Stimulated activated CD8-positive, alpha-beta memory T cell treated with anti-CD3 and anti-CD28 coated beads, Interleukin-12 subunit alpha, Interleukin-12 subunit beta, amount 100 ng/mL, for 24 hours (primary cell): Measurements from ENCODE around the gene SLC9A8.

Source experiments
- DNase-seq: peaks from one replicate; pipeline ENCODE4 v3.0.0-alpha.2; 2020; ENCODE audit errors: extremely low read depth

SLC9A8 gene

DNA sequence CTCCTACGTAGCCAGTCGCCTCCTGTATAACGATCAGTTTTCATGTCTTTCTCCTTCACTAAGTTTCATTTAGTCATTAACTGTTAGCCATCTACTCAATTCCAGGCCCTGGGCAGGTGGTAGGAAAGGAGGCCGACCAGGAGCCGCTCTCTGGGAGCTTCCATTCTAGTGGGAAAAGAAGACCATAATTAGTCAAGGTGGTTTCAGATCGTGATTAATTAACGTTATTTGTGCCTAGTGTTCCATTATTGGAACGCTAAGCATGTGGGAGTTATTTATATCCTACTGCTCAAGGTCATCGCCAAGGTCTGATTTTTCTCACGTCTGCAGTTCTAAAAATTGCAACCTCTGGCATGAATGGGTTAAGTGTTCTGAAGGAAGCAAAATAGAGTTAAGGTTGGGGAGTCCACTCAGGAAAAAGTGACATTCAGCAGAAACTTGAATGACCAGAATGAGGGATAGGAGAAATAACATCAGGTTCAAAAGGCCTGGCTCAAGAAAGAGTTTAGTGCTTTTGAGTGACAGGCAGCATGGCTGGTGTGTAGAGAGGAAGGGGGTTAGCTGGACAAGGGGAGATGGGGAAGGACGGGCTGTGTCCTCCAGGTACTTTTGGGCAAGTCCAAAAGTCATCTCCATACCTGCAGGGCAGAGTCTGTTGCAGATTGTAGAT lies 812 bp downstream of the SLC9A8 start:
- DNase-seq, result no peak

DNA sequence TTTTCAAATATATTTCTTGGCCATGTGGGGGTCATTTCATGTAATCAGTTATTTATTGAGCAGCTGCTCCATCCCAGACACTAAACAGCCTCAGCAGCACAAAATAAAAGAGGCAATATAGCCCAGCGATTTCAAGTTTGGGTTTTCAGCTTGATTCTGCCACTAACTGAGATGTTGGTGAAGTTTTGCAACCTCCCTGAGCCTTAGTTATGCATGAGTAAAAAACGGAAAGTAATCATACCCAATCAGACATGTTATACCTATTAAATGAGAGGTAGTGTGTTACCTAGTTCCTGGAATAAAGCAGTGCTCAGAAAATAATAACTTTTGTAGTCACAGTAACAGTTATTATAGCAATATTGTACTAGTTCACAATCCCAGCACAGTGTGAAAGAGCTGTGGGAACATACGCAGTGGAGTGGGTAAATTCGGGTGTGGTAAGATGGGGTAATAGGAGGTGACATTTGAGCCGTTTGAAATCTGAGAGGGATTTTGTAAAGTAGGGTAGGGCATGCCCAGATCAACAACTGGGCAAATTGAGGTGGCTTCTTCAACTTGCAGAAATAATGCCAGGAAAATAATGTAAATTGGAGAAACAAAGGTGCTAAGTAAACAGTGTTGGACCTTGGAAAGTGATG lies 1.5 kb downstream of the SLC9A8 start:
- DNase-seq, result no peak

DNA sequence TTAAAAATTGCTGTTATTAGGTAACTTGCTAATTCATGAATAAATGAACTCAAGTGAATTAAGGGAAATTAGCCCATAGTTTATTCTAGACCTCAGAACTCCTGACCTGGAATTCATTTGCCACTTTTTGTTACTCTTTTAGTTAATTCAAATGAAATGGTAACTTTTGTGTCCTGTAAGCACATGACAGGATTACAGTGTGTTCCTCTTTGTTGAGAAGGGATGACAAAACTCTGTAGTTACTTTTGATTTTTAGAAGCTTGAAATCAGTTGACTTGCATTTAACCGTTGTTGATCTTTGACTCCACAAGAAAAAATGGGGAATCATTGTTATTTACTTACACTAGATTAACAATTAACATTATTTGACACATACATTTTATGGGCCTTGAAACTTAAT lies 6.2 kb downstream of the SLC9A8 start:
- DNase-seq, result no peak

DNA sequence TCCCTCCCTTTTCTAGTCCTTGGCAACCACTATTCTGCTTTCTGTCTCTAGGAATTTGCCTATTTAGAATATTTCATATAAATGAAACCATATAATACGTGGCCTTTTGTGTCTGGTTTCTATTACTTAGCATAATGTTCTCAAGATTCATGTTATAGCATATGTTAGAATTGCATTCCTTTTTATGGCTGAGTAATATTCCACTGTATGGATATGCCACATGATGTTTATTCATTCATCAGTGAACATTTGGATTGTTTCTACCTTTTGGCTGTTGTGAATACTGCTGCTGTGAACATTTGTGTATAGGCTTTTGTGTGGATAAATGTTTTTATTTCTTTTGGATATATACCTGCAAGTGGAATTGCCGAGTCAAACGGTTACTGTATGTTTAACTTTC lies 7.1 kb downstream of the SLC9A8 start:
- no peak for DNase-seq

DNA sequence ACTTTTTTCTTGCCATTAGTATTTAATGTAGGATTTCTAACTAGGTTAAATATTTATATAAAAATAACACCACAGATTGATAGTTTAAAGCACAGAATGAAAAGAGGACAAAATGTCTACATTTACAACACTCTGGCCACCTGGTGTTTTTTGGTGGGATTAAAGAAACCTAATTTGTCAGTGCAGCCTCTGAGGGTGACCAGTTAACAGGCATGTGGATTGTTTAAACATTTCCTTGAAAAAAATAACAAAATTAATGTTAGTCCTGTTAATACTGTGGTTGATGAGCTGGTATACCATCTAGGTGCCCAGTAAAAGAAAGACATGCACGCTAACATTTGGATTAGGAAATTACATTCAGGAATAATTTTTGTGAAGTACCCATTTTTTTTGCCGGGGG lies 8.8 kb downstream of the SLC9A8 start:
- no peak for DNase-seq

DNA sequence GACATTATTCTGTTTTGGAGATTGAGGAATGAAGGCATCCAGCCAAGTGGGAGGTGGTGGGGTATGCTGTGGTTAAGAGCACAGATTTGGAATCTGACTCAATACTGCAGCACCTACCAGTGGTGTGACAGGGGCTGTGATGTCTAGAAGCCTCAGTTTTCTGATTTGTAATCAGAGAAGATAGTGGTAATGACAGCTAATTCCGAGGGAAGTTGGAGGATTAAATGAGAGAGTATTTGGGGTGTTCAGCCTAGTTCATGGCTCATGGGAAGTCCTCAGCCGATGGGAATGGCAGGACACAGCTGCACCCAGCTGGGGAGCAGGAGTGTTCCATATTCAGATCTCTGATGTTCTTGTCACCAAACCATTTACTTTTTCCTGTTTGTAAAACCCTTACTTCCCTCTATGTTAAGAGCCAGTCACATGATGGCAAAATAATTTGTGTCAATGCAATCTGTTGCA lies 9.3 kb downstream of the SLC9A8 start:
- DNase-seq, result no peak

DNA sequence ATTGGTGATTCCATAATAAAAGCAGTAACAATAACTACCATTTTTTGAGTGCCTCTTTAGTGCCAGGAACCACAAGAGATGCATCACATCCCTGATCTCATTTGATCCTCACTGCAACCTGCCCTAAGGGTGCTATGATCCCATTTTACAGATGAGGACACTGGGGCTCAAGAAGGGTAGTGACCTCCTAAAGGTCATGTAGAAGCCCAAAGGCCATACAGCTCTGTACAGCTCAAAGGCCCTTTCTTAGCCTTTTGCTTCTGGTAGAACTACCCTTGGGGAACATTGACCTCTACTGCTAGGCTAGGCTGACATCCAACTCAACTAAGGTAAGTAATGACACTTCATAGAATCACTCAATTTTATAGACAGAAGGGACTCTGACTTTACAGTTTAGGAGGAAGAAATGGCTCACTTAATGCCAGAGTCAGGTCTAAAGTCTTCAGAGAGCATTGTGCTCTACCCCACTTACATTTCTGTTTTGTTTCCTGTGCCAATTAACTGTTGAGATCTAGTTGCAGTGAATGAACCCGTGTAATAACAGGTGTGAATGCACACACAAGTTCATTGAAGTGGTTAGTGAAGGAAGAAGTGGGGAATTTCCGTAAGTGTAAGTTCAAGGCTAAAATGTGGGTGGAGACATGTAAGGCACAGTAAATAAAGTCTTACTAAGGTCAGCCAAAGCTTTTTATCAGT lies 10.7 kb downstream of the SLC9A8 start:
- no peak for DNase-seq

DNA sequence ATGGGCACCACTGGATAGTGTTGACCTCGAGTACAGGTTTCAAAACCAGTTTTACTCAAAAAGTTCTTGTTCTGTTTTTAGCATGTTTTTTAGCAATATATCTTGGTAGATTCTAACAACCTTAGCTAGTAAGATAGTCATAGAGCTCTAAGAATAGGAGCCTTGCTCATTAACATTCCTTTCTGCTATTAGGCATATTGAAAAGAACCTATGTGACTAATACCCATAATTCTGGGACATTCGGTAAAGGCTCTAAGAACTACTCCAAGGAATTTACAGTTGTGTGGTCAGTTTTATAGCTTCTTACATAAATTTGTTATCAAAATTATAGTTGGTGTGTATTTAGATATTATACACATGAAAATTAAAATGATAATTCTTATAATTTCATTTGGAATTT lies 11.6 kb downstream of the SLC9A8 start:
- no peak for DNase-seq

DNA sequence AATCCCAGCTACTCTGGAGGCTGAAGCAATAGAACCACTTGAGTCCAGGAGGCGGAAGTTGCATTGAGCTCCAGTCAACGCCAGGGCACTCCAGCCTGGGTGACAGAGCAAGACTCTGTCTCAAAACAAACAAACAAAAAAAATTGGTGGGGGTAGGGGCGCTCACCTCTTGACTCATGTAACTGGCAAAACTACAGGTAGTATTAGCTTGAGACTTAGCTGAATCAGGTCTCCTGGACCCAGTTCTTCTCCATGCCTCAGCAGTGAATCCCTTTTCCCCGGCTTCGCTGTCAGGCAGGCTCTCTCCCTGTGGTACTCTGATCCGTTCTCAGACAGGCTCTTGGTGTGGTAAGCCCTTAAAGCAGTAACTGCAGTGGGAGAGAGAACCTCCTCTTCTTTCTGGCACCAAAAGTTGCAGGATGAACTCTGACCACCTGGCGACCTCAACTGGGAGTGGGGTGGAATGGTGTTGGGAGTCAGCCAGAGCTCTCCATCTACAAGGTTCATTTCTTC lies 12.9 kb downstream of the SLC9A8 start:
- no peak for DNase-seq

DNA sequence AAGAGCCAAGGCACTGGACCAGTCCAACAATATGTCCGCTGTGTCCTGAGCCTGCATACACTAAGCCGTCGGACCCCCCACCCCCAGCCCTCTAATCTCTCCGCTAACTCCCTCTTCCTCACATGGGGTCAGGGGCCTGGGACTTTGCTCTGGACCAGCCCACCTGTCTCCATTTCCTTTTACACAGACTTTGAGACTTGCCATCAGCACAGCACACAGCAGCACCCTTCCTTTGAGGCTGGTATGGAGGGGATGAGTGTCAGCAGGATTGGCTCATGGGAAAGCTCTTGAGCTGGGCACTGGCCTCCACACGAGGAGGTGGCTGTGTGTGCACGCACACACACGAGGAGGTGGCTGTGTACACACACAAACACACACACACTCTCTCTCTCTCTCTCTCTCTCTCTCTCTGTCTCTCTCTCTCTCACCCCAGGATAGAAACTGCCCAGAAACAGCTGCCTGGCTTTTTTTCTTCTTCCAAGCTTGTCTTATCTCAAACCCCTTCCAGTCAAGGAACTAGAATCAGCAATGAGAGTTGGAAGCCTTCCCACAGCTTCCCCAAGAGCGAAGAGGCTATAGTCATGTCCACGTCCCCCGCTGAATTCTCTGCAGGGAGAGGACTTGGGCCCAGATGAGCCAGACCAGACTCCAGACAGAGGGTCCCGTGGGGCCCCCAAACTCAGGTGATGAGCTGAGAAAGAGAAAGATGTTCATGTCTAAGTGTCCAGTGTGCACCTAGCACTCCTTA lies 18.6 kb downstream of the SLC9A8 start:
- no peak for DNase-seq

DNA sequence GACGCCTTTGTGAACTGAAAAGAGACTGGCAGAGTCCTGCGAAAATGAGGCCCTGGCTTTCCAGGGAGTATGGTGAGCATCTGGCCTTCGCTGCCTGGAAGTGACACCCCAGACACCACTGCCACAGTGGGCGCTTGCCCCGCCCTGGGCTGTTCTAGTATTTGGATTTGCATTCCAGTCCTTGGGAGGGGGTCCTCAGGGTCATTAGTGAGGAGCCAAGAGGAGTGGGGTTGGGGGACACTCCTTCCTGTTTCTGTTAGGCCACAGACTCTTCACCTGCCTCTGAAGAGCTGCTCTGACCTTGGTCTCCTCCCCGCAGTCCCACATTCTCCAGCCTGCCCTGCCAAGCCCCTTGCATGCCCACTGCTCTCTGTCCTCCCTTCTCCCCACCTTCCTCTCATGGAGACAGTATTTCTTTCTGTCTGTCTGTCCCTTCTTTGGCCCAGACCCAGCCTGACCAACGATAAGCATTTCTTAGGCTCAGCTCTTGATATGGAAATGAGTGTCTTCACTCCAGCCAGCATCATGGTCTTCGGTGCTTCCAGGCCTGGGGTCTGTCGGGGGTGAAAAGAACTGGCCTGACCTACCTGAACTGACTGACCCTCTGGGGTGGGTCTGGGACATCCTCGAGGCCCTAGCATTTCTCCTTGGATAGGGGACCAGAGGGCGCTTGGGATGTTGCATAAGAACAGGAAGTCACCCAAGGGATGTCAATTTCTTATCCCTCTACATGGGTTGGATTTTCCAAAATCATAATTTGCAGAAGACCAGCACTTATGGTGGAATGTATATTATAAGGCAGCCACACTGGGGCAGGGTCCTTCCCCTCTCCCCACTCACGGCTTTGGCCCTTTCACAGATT lies 19.4 kb downstream of the SLC9A8 start:
- no peak for DNase-seq

DNA sequence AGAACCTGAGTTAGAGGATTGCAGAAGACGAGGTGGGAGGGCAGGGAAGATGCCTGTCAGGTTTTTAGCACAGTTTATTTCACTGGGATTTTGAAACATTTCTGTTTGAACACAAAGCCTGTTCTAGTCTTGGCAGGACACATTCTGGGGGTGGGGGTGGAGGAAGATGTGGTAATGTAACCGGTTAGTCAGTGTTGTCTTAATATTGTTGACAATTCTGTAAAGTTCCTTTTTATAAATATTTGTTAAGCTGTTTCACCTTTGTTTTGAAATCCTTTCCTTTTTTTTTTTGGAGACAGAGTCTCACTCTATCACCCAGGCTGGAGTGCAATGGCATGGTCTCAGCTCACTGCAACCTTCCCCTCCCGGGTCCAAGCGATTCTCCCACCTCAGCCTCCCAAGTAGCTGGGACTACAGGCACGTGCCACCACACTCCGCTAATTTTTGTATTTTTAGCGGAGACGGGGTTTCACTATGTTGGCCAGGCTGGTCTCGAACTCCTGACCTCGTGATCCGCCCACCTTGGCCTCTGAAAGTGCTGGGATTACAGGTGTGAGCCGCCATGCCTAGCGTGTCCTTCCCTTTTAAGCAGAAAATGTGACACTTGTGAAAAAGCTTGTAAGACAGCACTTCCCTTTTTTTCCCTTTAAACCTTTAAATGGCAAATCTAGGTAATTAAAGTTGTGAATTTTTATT lies 20.2 kb downstream of the SLC9A8 start:
- no peak for DNase-seq

DNA sequence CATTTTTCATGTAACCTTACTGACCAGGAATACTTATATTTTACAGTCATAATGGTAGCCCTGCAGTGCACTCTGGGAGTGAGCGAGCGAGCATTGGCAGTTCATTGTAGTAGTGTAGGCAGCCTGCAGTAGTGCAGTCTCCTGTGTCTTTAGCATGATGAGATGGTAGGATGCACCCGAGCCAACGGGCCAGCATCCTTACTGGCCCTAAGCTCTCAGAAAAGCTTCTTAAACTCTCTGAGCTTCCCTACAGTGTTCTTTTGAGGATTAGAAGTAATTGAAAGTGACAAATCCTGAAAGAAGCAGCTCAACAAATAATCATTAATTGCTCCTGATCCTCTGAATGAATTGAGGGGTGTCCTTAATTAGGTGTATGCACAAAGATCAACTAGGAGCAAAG lies 20.9 kb downstream of the SLC9A8 start:
- DNase-seq, result no peak

DNA sequence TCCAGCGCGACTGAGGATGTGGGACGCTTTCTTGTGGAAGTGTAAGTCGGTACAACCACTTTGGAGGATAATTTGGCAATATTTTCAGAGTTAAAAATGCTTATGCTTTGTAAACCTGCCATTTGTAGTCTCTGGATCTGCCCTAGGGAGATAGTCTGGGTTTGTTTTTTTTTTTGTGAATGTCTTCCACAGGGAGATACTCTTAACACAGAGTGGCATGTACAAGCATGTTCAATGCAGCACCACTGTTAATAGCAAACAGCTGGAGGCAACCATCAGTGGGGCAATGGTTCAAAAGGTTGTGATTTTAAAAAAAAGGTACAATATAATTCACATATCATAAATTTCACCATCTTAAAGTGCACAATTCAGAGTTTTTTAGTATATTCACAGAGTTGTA lies 22.4 kb downstream of the SLC9A8 start:
- DNase-seq, result no peak

DNA sequence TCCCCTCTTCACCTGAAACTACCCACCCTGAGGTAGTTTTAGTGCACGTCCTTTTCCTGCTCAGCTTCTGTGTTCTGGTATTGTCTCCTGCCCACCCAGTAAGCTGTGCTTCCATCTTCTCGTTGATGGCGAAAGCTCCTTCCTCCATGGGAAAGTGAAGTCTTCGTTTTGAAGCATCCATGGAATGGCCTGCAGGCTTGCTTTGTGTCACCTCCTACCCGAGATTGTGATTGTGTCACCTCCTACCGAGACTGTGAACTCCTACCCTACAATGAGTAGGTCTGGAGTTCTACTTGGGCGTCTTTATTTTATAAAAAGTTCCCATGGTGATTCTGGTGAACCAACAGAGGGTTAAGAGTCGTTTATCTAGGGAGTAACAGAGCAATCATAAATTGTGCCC lies 25.9 kb downstream of the SLC9A8 start:
- no peak for DNase-seq

DNA sequence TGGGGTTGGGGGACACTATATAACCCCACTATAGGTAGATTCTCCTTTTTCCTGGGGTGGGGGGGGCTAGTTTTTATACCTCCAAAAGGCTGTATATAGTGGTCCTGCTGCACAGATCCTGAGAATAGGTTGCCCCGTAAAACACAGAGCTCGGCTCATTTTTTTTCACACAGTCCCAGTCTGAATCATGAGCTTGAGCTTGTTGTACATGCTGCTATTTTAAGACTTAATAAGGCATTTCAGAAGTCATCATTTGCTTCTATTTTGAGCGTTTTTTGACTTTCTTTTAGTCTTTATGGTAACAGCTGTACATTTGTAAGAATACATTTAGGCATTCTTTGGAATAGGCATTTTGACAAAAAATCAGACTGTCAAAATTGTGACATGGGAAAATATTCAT lies 30.5 kb downstream of the SLC9A8 start:
- no peak for DNase-seq

DNA sequence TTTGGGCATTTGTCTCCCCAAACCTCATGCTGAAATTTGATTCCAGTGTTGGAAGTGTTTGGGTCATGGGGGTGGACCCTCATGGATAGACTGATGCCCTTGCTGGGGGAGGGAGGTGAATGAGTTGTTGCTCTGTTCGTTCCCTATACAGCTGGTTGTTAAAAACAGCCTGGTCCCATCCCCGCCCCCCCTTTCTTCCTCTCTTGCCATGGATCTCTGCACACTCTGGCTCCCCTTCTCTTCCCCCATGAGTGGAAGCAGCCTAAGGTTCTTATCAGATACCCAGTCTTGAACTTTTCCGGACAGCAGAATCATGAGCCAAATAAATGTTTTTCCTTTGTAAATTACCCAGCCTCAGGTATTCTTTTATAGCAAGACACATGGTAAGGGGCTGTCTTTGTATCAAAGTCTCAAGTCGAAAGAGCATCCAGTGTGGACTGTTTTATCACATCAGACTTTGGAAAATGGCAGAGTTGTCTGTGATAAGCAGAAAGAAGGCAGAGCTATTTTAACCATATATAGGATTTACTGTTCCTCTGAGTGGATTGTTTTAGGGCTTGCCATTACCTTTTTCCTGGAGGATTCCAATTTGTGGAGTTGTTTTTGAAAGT lies 31.2 kb downstream of the SLC9A8 start:
- DNase-seq, result no peak

DNA sequence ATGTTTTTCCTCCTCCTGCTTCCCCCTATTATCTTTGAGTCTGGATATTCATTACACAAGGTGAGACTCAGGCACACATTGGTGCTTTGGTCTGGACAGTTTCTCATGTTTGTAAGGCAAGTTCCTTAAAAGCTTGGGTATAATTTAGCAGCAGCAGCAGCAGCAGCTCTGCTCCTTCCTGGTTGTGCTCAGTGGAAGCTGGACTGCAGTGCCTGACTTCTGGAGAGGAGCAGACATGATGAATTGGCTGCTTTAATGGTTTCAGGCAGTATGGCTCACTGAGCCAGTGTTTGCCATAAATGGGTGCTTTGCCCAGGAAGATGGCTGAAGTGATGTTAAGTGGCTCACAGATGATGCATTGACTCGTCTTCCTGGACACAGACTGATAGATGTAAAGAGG lies 32.4 kb downstream of the SLC9A8 start:
- no peak for DNase-seq

DNA sequence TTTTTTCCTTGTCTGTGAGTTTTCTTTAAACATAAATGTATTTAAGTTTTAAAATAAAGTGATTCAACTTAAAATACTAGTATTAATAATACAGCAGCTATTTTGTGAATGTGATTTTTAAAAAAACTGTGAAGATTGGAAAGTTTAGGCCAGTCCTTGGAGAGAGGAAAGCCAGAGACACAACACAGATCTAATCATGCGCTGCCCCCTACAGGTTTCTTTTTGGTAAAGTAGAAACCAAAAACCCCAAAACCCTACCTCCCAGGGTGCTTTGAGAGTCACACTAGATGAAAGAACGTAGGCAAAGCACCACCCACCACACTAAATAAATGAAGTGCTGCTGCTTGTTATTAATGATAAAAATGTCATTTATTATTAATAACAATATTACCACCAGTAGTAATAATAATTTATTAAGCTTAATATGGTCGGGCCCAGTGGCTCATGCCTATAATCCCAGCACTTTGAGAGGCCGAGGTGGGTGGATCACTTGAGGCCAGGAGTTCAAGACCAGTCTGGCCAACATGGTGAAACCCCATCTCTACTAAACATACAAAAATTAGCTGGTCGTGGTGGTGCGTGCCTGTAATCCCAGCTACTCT lies 33.7 kb downstream of the SLC9A8 start:
- peak; percentile 9 for DNase-seq
